MCF 10A (cell line): Measurements from ENCODE around the gene UBE3C. TPM values are rescaled to one million over a fixed set of nuclear protein-coding genes. Genes with fewer than 3 reads are reported as not detected.

Experiments used
- Bru-seq: library from RNA; stranded (reverse); fragments of 400-500 nt; gene quantifications from one replicate; lab custom pipeline; 2021; lab: Mats Ljungman, UMichigan
- BruChase-seq, 2 experiments: library from RNA; stranded (reverse); fragments of 400-500 nt; gene quantifications; one replicate each; lab custom pipeline; 2021; lab: Mats Ljungman, UMichigan
- BruUV-seq: library from RNA; stranded (reverse); fragments of 400-500 nt; replicated peaks from 2 replicates; lab custom pipeline; 2021; lab: Mats Ljungman, UMichigan
- CTCF ChIA-PET: fragments of 300-600 bp; sonication (Branson Sonifier 250); formaldehyde crosslinking; extraction: SDS; loops from one replicate; lab custom pipeline; 2021; ENCODE audit warnings: antibody characterized with exemption, inconsistent platforms; lab: Yijun Ruan, JAX
- POLR2A ChIA-PET: fragments of 300-600, 350-650 bp; sonication (Branson Sonifier 250); formaldehyde crosslinking; extraction: SDS; loops from one replicate; lab custom pipeline; 2020; ENCODE audit warnings: antibody characterized with exemption, inconsistent platforms; lab: Yijun Ruan, JAX
- DNase-seq: peaks from one replicate; pipeline ENCODE4 v3.0.0-alpha.2; 2018; ENCODE audit not compliant: unreplicated experiment
- H3K27ac Mint-ChIP-seq: one replicate; pipeline ENCODE4 v1.8.0; 2022; ENCODE audit warnings: mild to moderate bottlenecking, low read depth, mixed read lengths; ENCODE audit not compliant: unreplicated experiment
- H3K27me3 Mint-ChIP-seq: one replicate; pipeline ENCODE4 v1.8.0; 2022; ENCODE audit warnings: mixed read lengths; ENCODE audit not compliant: insufficient read depth, unreplicated experiment
- H3K36me3 Mint-ChIP-seq: one replicate; pipeline ENCODE4 v1.8.0; 2022; ENCODE audit warnings: mild to moderate bottlenecking, moderate library complexity, mixed read lengths; ENCODE audit not compliant: insufficient read depth, unreplicated experiment
- H3K4me1 Mint-ChIP-seq: one replicate; pipeline ENCODE4 v1.8.0; 2022; ENCODE audit warnings: mixed read lengths; ENCODE audit not compliant: insufficient read depth, unreplicated experiment
- H3K4me3 Mint-ChIP-seq: one replicate; pipeline ENCODE4 v1.8.0; 2022; ENCODE audit warnings: mild to moderate bottlenecking, moderate library complexity, mixed read lengths; ENCODE audit not compliant: unreplicated experiment
- H3K9me3 Mint-ChIP-seq: one replicate; pipeline ENCODE4 v1.8.0; 2022; ENCODE audit warnings: mixed read lengths; ENCODE audit not compliant: unreplicated experiment
- CTCF ChIP-seq: fragments of 200-600 bp; IDR thresholded peaks from one replicate; pipeline ENCODE4 v1.8.0; 2022; ENCODE audit warnings: antibody characterized with exemption, mild to moderate bottlenecking; ENCODE audit not compliant: unreplicated experiment
- intact Hi-C: fragments of 100-400 bp; cut with micrococcal nuclease; formaldehyde crosslinking; loops from 2 replicates; pipeline ENCODE4 v1.14.1; 2022
- long read RNA-seq: library from polyadenylated mRNA; stranded (forward); transcript quantifications from one replicate; pipeline ENCODE4 v2.0.0, GENCODE V29; 2022
- total RNA-seq: library from RNA; stranded (reverse); gene quantifications from 2 replicates; pipeline ENCODE4 v1.2.3, GENCODE V29; 2022

Gene UBE3C
- 61.9 and 72.8 TPM in 2 replicates for total RNA-seq
- Bru-seq, nascent RNA: percentile 91 among the genes with signal in this experiment
- BruChase-seq, experiment 1, labeled RNA remaining after a 6-hour chase: percentile 89 among the genes with signal in this experiment
- BruChase-seq, experiment 2, labeled RNA remaining after a 2-hour chase: percentile 89 among the genes with signal in this experiment
- long read RNA-seq, full-length matches to known transcripts: 64 of 109 reads
- long read RNA-seq, partial matches to known transcripts: 19 of 109 reads
- long read RNA-seq, other reads (novel, unspliced or antisense): 26 of 109 reads

GRCh38 chr7:157138424-157139110 lies at the start of gene UBE3C:
TSS of gene UBE3C (plus strand) at chr7:157138926. CDS start at chr7:157139273, 347 bp downstream.
- H3K9me3 Mint-ChIP-seq: peaks cover 7% of the 10 kb centered on the region
- intact Hi-C loops: loop anchor here (5.0 kb wide), 1 partner anchor 126 kb away; the partner anchor contains the start of gene MNX1
- no peak for TF ChIP-seq CTCF
- BruUV-seq: no TSS peak
- ChIA-PET CTCF (interaction anchor here (0.6 kb wide), 1 partner anchor 30 kb away, joined by 3 read pairs; no protein-coding TSS in a partner anchor), POLR2A (interaction anchor here (0.6 to 2.4 kb wide), 5 partner anchors 19 to 201 kb away, joined by 3 to 7 read pairs (median 4); partner anchors contain the start of genes MNX1 and NOM1)
- peaks cover 29% of the 10 kb centered on the region for H3K4me1 Mint-ChIP-seq
- H3K27ac Mint-ChIP-seq: peak within 1 kb of the TSS; percentile 80
- peak; percentile 86 for DNase-seq
- no peaks in the 10 kb centered on the region for H3K27me3 Mint-ChIP-seq
- peaks cover 26% of the 10 kb centered on the region for H3K36me3 Mint-ChIP-seq
- peak within 1 kb of the TSS; percentile 82 for H3K4me3 Mint-ChIP-seq

GRCh38 chr7:157089100-157089610 lies 49.6 kb upstream of the UBE3C start:
- no peak for TF ChIP-seq CTCF
- intact Hi-C loops: no loop called here
- no peaks in the 10 kb centered on the region for H3K36me3 Mint-ChIP-seq
- no TSS peak for BruUV-seq
- H3K27ac Mint-ChIP-seq: no peak overlapping the region
- peaks cover 11% of the 10 kb centered on the region for H3K27me3 Mint-ChIP-seq
- H3K9me3 Mint-ChIP-seq: peaks cover 5% of the 10 kb centered on the region
- no peaks in the 10 kb centered on the region for H3K4me1 Mint-ChIP-seq
- ChIA-PET POLR2A (no interaction called here), CTCF (interaction anchor here (0.5 kb wide), 1 partner anchor 161 kb away, joined by 4 read pairs; no protein-coding TSS in a partner anchor)
- DNase-seq: no peak
- no peak overlapping the region for H3K4me3 Mint-ChIP-seq

- no peak for TF ChIP-seq CTCF
- ChIA-PET POLR2A (no interaction called here), CTCF (no interaction called here)
- Mint-ChIP-seq H3K36me3 (no peaks in the 10 kb centered on the region), H3K4me1 (no peaks in the 10 kb centered on the region), H3K4me3 (no peak overlapping the region), H3K27me3 (peaks cover 11% of the 10 kb centered on the region), H3K27ac (no peak overlapping the region), H3K9me3 (peaks cover 5% of the 10 kb centered on the region)
- no peak for DNase-seq
- intact Hi-C loops: no loop called here
- no TSS peak for BruUV-seq
These were observed 48.1 kb upstream of the UBE3C start for GRCh38 chr7:157090485-157091165.
